Stimulated activated CD8-positive, alpha-beta memory T cell treated with anti-CD3 and anti-CD28 coated beads, Interleukin-2, amount 100 ng/mL, for 48 hours (primary cell): ENCODE results near the gene SDF2L1.
A peak's percentile ranks its signal among the peaks of the same experiment; 100 is the strongest.
"Not testable (repeated sequence)": the region's sequence is repeated elsewhere in the genome, so short reads cannot be mapped to it uniquely, and the experiment has no call there.

ENCODE experiments used
- DNase-seq, 2 donors: peaks; one replicate each; pipeline ENCODE4 v3.0.0-alpha.2; 2020; ENCODE audit warnings: low read depth in 2 of 2

The SDF2L1 gene, protein sequence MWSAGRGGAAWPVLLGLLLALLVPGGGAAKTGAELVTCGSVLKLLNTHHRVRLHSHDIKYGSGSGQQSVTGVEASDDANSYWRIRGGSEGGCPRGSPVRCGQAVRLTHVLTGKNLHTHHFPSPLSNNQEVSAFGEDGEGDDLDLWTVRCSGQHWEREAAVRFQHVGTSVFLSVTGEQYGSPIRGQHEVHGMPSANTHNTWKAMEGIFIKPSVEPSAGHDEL

DNA sequence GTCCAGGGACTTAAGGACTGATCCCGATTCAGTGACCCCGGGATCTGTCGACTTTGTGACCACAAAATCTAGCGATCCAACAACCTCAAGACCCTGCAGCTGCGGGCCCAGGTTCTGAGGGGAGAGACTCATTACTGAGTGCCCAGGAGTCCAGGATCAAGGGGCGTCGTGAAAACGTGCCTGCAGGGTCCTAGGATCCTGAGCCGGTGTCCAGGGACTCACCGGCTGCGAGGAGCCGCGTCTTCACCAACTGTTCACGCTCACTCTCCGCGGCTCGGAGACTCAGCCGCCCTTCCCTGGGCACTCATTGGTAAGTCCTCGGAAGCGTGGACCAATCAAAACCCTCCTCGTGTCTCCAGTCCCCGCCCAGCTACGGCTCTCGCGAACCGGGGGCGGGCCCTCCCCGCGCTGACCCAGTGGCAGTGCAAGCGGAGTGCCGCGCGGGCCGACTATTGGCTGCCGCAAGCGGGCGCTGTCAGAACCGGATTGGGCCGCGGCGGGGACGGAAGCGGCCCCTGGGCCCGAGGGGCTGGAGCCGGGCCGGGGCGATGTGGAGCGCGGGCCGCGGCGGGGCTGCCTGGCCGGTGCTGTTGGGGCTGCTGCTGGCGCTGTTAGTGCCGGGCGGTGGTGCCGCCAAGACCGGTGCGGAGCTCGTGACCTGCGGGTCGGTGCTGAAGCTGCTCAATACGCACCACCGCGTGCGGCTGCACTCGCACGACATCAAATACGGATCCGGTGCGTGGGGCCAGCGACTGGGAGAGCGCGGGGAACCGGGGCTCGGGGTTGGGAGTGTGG, at the start of gene SDF2L1:
TSS of gene SDF2L1 (plus strand) at position 514 of the 795 bp plus-strand sequence. CDS start at position 549, 35 bp downstream.
- peak; percentile 96 to 98 for DNase-seq

DNA sequence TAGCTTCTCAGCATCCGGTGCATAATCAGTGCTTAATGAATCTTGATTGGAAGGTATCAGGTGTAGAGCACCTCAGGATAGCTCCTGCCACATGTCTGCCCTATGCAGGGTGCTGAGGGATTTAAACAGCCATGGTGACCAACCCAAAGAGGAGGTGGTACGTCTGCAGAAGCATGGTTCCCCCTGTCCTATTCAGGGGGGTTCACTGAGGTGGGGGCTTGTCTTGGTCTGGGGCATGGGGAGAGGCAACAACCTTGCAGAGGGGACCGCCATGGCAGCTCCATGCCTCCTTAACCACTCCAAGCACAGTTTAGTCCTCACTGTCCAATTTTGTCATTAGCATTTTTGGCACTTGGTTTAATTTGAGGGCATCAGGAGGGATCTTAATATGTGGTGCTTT, 49.7 kb upstream of the SDF2L1 start:
- no peak for DNase-seq

DNA sequence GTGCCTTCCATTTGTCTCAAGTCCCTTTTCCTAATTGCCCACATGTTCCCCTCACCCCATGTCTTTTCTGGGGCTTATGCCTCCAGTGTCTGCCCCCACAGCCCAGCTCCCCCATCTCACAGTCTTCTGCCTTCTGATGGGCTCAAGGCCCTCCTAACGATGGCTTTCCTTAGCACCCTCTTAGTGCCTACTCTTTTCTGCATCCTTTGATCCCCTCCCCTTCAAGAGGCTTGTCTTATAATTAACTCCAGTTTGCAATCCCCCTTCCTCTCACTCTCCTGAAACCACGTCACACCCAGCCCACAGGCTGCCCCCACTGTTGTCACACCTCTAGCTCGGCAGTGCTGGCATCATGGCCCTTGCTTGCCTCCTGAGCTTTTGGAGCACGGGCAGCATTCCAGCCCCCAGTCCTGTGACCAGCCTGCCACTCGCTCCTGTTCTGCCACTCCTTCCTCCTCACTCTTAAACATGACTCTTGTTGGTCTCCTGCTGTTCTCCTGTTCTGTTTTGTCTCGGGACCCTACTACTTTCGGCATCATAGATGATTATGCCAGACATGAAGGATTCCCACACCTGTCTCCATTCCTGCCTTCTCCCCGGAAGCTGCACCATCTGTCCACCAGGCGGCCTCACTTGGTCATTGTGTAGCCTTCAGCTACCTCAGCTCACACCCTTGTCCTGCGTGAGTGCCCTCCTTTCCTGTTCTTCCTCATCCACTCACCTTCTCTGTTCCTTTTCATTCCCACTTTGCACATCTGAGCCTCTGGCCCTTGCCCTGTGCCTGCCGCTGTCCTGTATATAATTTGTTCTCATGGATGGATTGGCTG, 48.5 kb upstream of the SDF2L1 start:
- DNase-seq = no peak

DNA sequence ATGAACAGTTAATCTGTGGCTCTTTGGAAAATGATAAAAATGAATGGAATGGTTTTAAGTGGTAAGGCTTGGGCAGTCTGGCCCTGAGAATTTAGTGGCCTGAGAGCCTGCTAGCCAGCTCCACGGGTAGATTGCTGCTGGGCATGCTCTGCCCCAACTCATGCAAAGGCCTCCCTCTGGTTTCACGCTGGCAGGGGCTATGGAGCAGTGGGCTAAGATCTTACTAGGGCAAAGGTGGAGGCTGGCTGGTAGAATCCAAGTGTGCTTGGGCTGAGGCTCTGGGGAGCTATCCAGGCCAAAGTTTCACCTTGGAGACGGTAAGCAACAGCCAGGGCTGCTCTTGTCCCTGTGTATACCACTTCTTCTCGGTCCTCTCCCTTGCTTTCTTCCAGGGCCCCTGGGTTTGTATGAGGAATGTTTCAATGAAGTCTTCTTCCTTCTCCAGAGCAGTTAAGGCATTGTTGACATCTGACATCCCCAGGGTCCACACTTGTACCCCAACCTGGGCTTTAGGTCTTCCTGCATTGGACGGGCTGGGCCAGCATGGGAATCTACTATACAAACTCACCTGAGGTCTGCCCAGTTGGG, 47.1 kb upstream of the SDF2L1 start:
- DNase-seq = no peak

DNA sequence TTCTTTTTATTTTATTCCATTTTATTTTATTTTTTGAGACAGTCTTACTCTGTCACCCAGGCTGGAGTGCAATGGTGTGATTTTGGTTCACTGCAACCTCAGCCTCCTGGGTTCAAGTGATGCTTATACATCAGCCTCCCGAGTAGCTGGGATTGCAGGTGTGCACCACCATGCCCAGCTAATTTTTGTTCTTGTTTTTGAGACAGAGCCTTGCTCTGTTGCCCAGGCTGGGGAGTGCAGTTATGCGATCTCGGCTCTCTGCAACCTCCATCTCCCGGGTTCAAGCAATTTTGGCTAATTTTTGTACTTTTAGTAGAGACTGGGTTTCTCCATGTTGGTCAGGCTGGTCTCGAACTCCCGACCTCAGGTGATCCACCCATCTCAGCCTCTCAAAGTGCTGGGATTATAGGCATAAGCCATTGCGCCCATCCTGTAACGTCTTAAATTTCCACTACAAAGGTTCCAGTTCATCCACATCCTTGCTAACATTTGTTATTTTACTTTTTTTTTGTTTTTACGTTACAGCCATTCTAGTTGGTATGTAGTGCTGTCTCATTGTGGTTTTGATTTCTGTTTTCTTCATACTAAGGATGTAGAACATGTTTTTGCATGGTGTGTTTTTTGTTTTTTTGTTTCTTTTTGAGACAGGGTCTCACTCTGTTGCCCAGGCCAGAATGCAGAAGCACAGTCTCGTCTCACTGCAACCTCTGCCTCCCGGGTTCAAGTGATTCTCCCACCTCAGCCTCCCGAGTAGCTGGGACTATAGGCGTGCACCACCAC, 45.6 kb upstream of the SDF2L1 start:
- not testable (repeated sequence) for DNase-seq

DNA sequence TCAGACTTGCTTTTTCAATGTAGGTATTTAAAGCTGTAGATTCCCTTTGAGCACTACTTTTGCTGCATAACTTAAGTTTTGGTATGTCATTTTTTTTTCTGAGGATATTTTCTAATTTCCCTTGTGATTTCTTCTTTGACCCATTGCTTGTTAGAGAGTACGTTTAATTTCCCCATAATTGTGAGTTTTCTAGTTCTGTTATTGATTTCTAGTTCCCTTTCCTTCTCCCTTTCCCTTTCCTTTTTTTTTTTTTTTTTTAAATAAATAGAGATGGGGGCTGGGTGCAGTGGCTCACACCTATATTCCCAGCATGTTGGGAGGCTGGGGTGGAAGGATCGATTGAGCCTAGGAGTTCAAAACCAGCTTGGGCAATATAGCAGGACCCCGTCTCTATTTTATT, 43.8 kb upstream of the SDF2L1 start:
- no peak for DNase-seq

DNA sequence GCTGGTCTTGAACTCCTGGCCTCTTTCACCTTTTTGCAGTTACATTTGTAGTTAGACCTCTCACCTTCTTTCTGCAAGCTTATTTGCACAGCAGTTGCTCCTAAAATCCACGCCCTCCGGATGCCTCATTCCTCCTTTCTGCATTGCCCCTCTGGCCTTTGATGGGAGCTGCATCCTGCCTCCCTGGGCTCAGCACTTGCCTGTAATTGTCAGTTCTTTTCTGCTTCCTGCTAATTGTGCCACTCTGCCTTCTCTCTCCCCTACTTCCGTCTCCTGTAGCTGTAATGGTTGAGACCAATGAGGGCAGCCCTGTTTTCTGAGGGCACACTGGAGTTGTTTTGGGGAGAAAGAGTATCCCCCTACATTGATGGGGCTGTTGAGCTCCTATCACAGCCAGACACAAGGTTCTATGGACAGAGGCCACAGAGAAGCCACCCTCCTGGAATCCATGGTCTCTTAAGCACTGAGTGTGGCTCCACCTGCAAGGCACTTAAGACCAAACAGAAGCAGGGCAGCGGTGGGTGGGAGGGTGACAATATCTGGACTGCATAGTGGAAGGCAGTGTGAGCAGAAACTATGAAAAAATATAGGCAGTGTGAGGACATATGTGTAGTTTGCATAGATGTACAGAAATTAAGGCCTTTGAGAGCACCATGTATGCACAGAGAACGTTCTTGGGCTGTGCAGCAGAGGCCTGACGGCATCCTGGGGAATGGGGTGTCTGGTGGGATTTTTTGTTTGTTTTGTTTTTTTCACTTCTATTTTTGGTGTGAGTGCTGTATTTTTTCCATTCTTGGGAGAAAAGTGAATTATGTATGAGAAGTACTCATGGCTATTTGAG, 42.8 kb upstream of the SDF2L1 start:
- DNase-seq = no peak

DNA sequence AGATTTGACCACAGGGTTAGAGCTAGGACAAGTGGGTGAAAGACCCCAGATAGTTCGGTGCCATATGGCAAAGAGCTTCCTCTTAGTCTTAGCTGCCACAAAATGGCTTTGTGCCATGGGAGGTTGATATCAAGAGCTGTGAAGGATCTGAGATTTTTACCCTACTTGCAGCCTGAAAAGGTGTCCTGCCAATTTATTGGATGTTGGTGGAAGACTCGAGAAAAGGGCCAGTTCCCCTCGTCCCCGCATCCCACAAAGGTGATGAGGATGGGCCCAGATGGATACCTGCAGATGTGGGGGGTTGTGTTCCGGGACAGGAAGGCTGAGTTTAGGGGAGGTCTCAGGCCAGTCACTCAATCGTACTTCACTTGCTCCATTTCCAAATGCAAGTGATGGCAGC, 39.5 kb upstream of the SDF2L1 start:
- no peak for DNase-seq

DNA sequence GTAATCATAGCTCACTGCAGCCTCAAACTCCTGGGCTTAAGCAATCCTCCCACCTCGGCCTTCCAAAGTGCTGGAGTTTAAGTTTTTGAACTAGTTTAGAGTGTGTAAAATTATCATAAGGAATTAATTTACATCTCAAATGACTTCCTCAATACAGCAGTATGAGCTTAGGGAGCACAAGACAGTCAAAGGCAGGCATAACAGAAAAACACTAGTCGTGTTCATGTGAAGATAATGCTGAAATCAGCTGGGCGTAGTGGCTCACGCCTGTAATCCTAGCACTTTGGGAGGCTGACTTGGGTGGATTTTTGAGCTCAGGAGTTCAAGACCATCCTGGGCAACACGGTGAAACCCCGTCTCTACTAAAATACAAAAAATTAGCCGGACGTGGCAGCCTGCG, 38.1 kb upstream of the SDF2L1 start:
- DNase-seq = no peak

DNA sequence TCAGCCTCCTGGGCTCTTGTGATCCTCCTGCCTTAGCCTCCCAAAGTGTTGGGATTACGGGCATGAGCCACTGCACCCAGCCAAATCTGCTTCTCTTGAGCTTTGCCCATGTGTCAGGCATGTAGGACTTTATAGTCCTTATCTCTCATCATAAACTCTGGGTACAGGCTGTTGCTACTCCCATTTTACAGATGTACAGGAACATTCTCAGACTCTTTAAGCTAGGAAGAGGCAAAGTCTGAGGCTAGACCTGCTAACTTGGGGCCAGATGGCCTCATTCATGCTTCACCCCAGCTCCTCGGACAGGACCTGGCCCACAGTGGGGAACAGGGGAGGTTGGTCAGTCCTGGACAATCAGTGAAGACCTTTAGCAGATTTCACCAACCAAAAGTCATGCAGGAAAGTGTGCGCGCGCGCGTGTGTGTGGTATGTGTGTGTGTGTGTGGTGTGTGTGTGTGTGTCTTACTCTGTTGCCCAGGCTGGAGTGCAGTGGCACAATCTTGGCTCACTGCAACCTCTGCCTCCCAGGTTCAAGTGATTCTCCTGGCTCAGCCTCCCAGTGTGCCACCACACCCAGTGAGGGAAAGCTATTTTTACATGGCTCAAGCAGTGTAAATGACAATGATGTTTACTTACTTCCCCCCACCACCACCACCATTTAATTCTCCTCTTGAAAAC, 36.1 kb upstream of the SDF2L1 start:
- no peak for DNase-seq

DNA sequence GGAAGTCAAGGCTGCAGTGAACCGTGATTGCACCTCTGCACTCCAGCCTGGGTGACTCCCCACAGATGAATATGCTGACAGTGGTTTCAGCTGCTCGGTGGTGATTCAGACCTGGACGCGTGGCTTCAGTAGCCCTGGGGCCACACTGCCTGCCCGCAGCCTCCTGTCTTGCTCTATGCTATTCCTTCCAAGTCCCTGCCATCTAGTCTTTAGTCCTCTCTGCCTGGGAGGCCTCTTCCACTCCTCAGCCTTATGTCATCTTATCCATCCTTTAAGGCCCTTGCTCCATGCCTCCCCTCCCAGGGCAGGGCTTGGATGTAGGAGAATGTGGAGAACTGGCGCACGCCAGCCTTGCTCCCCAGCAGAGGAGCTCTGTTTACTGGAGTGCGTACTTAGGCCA, 35.3 kb upstream of the SDF2L1 start:
- no peak for DNase-seq

DNA sequence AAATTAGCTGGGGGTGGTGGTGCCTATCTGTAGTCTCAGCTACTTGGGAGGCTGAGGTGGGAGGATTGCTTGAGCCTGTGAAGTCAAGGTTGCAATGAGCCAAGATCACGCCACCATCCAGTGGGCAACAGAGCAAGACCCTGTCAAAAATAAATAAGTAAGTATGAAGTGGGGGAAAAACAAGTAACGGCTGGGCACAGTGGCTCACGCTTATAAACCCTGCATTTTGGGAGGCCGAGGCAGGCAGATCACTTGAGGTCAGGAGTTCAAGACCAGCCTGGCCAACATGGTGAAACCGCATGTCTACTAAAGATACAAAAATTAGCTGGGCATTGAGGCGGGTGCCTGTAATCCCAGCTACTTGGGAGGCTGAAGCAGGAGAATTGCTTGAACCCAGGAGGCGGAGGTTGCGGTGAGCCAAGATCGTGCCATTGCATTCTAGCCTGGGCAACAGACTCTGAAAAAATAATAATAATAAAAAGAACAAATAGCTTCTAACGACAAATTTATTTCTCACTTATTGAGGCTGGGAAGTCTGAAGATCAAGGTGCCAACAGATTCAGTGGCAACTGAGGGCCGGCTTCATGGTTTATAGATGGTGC, 32.4 kb upstream of the SDF2L1 start:
- not testable (repeated sequence) for DNase-seq

DNA sequence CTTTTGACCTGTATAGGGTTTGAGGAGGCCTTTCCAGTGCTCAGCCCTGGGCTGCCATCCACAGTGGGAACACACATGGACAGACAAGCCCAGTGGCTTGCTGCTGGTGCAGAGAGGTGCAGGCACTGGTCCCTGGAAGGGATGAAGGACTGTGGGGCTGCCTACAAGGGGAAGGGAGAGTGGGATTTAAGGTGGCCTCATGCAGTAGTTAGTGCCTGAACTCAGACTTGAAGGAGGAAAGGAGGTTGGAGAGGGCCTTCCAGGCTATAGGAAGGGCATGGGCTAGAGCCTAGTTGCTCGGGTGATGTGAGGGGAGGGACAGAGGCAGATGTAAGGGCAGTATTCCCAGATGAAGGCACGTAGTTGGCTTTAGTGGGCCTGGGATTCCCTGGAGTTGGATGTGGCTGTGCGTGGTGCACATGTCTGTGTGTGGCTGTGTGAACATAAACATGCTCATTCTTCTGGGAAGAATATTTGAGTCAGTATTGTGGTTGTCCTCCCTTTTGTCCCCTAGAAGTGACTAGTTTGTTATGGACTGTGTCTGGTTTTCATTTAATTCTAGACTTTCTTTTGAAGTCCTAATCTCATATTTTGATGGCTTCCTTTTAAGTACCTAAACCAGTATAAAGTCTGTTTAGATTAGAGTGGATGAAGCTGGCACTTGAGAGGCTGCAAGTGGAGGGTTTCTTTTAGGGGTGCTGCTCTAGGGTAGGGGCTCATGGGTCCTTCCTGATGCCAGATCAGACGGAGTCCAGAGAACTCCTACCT, 30.7 kb upstream of the SDF2L1 start:
- no peak for DNase-seq

DNA sequence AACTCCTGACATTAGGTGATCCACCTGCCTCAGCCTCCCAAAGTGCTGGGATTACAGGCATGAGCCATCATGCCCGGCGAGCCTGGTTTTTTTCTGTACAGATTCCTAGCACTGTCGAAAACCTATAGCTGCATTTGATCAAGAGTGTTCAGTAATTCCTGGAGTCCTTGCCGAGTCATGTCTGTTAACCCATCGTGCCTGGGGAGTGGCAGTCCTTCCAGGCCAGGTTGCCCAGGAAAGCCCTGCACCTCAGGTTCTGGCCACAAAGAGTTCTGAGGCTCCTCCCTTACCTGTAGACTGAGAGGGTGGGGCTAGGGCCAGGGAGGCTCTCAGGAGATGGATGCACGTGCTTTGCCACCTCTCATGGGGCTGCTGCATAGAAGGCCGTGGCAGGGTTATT, 29.2 kb upstream of the SDF2L1 start:
- no peak for DNase-seq

DNA sequence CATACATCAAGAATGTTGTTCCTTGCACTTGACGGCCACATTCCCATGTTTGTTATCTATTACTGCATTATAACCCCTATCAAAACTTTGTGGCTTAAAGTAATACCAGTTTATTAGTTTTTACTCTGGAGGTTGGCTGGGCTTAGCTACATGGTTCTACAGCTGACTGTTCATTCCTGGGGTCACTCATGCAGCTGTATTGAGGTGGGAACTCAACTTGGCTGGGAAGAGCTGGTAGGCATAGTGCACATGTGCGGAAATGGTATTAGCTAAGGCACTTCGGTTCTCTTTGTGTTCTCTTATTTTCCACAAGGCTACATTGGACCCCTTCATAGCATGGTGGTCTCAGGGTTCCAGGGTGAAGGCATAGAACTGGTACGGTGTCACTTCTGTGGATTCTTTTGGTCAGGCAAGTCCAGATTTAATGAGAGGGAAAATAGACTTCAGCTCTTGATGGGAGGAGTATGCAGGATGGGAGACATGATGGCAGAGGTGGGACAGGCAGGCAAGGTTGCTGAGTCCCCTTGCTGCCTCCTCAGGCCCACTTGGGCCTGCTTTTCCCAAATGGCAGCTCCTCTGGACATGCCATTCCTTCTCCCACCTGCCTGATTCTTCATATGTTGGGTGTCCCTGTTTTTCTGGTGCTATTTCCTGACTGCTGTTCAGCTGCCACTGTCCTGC, 28.4 kb upstream of the SDF2L1 start:
- DNase-seq = no peak

DNA sequence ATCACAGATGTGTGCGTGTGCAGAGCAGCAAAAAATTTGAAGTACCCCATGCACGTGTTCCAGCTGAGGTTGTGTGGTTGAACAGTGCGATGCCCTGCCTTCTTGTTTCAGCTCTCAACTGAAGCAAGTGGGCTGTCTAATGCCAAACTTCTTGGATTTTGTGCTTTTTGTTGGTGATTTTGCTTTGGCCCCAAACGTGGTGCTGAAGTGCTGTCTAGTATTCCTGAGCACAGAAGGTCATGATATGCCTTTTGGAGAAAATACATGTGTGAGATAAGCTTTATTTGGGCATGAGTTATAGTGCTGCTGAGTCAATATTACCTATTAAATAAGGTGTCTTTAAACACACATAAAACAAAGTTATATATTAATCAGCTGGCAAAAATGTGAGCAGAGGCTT, 26.4 kb upstream of the SDF2L1 start:
- DNase-seq = no peak

DNA sequence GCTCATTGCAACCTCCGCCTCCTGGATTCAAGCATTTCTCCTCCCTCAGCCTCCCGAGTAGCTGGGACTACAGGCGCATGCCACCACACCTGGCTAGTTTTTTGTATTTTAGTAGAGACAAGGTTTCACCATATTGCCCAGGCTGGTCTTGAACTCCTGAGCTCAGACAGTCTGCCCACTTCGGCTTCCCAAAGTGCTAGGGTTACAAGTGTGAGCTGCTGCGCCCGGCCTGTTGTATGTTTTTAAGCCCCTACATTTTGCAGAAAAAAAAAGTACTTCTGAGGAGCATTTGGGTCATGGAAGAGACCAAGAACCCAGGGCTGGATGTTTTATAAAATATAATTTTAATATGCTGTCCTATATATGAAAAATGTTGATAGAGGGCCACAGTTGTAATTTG, 24.8 kb upstream of the SDF2L1 start:
- not testable (repeated sequence) for DNase-seq

DNA sequence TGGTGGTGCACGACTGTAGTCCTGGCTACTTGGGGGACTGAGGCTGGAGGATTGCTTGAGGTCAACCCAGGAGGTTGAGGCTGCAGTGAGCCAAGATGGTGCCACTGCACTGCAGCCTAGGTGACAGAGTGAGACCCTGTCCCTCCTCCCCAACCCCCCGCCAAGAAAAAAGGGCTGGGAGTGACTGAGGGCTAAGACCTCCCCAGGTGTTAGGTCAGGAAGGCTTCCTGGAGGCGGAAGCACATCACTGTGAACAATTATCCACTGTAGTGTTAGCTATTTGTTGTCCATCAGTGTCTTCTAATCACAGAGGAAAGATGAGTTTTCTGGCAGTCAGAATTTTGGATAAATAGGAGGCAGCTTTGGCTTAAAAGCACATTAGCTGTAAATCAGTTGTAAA, 21.1 kb upstream of the SDF2L1 start:
- no peak for DNase-seq
